IPS-20b (cell line): ENCODE data around the gene TXNL4A.
"Not testable (repeated sequence)": the region's sequence is repeated elsewhere in the genome, so short reads cannot be mapped to it uniquely, and the experiment has no call there.

Source experiments
- H3K27ac ChIP-seq: one replicate; pipeline ENCODE4 v1.5.1; 2013; ENCODE audit warnings: low read length
- H3K27me3 ChIP-seq: 2 replicates; pipeline ENCODE4 v1.6.1; 2013; ENCODE audit warnings: mild to moderate bottlenecking, low read length, inconsistent platforms; ENCODE audit not compliant: insufficient read depth
- H3K36me3 ChIP-seq: 2 replicates; pipeline ENCODE4 v1.6.1; 2013; ENCODE audit warnings: low read depth, mild to moderate bottlenecking, inconsistent platforms, low read length, moderate library complexity; ENCODE audit not compliant: insufficient read depth
- H3K4me1 ChIP-seq: 2 replicates; pipeline ENCODE4 v1.6.1; 2013; ENCODE audit warnings: mild to moderate bottlenecking, control low read depth, inconsistent platforms, low read length, moderate library complexity; ENCODE audit not compliant: insufficient read depth
- H3K4me3 ChIP-seq: 2 replicates; pipeline ENCODE4 v1.5.1; 2013; ENCODE audit warnings: mild to moderate bottlenecking, low read length, inconsistent platforms
- H3K9ac ChIP-seq: 2 replicates; pipeline ENCODE4 v1.6.1; 2013; ENCODE audit warnings: low read depth, mild to moderate bottlenecking, inconsistent platforms, low read length, moderate library complexity
- H3K9me3 ChIP-seq: 2 replicates; pipeline ENCODE4 v1.6.1; 2013; ENCODE audit warnings: mild to moderate bottlenecking, low read depth, low read length, inconsistent platforms; ENCODE audit not compliant: insufficient read depth

Gene TXNL4A

DNA sequence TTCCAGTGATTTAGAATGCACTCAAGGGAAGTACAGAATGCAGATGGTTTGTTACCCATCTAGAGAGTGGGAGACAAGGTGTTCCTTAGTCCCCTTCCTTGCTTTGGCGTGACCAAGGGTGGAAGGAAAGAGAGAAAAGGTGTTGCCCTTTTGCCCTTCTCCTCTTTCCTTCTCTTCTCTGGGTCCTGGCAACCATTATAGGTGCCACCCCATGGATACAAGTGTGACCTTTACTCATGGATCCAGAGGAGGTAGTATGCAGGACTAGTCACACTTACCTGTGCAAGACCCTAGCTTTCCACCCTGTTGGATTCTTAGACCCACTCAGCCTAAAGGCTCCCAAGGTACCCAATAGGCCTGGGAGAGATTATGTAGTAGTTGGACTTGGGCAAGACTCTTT, 34.2 kb upstream of the TXNL4A start:
- Histone ChIP-seq H3K9me3 (peaks cover 79% of the 10 kb centered on the region), H3K4me1 (no peaks in the 10 kb centered on the region), H3K27me3 (no peaks in the 10 kb centered on the region), H3K27ac (no peak overlapping the region), H3K4me3 (no peak overlapping the region; the same call in 1 of the 2 replicates), H3K9ac (no peak overlapping the region), H3K36me3 (no peaks in the 10 kb centered on the region)

- Histone ChIP-seq H3K9me3 (peaks cover 35% of the 10 kb centered on the region), H3K36me3 (no peaks in the 10 kb centered on the region), H3K27ac (no peak overlapping the region), H3K9ac (no peak overlapping the region), H3K27me3 (no peaks in the 10 kb centered on the region), H3K4me1 (no peaks in the 10 kb centered on the region), H3K4me3 (no peak overlapping the region)
Observed at GRCh38 chr18:80012714-80013113, 24.4 kb upstream of the TXNL4A start.

GRCh38 chr18:80011496-80012137, 23.3 kb upstream of the TXNL4A start:
- H3K4me1 ChIP-seq, H3K4me3 ChIP-seq, H3K27ac ChIP-seq, H3K9ac ChIP-seq, H3K27me3 ChIP-seq, H3K36me3 ChIP-seq: not testable (repeated sequence)
- peaks cover 35% of the 10 kb centered on the region for H3K9me3 ChIP-seq

DNA sequence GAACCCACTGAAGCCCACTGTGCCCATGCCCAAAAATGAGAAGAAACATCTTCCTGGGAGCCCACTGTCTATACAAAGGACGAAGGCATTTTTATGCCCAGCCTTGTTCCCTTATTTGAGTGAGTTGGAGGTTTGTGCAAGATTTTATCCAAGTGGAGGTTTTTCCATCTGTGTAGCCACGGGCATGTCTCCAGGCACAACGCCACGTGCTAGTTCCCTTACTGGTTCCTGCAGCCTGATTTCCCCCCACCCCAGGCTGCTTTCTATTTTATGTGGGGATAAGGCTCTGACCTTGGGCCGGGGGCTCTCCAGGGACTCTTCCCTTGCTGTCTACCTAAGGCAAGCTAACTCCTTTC, 22.2 kb upstream of the TXNL4A start:
- Histone ChIP-seq H3K9me3 (peaks cover 35% of the 10 kb centered on the region), H3K4me3 (no peak overlapping the region), H3K27ac (no peak overlapping the region), H3K36me3 (no peaks in the 10 kb centered on the region), H3K9ac (no peak overlapping the region), H3K27me3 (no peaks in the 10 kb centered on the region), H3K4me1 (peaks cover 3% of the 10 kb centered on the region; the same call in 1 of the 2 replicates)

GRCh38 chr18:80009661-80010550, 21.5 kb upstream of the TXNL4A start:
- Histone ChIP-seq H3K9me3 (peaks cover 35% of the 10 kb centered on the region), H3K4me1 (peaks cover 3% of the 10 kb centered on the region; the same call in 1 of the 2 replicates), H3K9ac (no peak overlapping the region), H3K27me3 (no peaks in the 10 kb centered on the region), H3K27ac (no peak overlapping the region), H3K36me3 (no peaks in the 10 kb centered on the region), H3K4me3 (no peak overlapping the region)

- Histone ChIP-seq H3K27ac (no peak overlapping the region), H3K4me3 (no peak overlapping the region), H3K36me3 (no peaks in the 10 kb centered on the region), H3K27me3 (no peaks in the 10 kb centered on the region), H3K4me1 (peaks cover 3% of the 10 kb centered on the region; the same call in 1 of the 2 replicates), H3K9me3 (peaks cover 28% of the 10 kb centered on the region), H3K9ac (peak overlapping the region; percentile 73; the same call in 1 of the 2 replicates)
Observed at GRCh38 chr18:80006724-80007123, 18.4 kb upstream of the TXNL4A start.

DNA sequence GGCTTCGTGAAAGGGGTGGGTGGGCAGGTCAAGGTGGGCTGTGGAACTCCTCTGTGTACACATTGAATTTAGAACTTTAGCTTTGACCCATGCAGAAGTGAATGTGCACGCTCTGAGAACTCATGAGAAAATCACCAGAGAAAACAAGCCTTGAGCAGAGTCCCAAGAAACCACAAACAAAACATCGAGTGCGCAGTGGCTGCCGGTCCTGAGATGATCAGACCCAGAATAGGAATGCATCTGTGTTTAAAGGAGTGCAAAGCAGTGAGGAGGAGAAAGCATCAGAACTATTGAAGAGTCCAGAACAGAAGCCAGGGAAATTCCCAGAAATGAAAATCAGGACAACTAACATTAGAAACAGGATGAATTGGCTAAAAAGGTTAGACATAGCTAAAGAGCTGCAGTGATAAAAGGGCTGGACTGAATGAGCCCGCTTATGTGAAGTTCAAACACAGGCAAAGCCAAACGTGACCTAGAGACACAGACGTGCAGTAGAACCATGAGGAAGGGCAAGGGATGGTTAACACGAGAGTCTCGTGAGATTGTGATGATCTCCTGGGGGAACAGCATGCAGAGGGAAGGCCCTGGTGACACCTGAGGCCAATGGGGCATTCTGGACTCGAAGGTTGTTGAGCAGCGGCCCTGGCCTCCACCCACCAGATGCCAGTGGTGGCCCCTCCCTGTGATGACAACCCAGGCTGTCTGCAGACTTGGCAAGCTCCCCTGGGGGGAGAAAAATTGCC, 16.4 kb upstream of the TXNL4A start:
- Histone ChIP-seq H3K27ac (no peak overlapping the region), H3K9ac (no peak overlapping the region), H3K27me3 (no peaks in the 10 kb centered on the region), H3K4me3 (no peak overlapping the region), H3K9me3 (peaks cover 30% of the 10 kb centered on the region), H3K36me3 (no peaks in the 10 kb centered on the region), H3K4me1 (peaks cover 3% of the 10 kb centered on the region; the same call in 1 of the 2 replicates)

- Histone ChIP-seq H3K4me3 (no peak overlapping the region), H3K4me1 (peaks cover 3% of the 10 kb centered on the region; the same call in 1 of the 2 replicates), H3K9me3 (peaks cover 21% of the 10 kb centered on the region), H3K36me3 (no peaks in the 10 kb centered on the region), H3K9ac (no peak overlapping the region), H3K27ac (no peak overlapping the region), H3K27me3 (no peaks in the 10 kb centered on the region)
Observed at GRCh38 chr18:80002468-80002867, 14.1 kb upstream of the TXNL4A start.

DNA sequence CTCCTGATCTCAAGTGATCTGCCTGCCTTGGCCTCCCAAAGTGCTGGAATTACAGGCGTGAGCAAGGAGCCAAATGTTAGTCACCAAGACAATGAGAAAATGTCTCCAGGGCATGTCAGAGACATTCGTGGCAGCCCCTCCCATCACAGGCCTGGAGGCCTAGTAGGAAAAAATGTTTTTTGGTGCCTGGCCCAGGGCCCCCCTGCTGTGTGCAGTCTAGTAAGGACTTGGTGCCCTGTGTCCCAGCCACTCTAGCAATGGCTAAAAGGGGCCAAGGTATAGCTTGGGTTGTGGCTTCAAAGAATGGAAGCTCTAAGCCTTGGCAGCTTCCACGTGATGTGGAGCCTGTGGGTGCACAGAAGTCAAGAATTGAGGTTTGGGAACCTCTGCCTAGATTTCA, 12.5 kb upstream of the TXNL4A start:
- Histone ChIP-seq H3K27ac (no peak overlapping the region), H3K27me3 (no peaks in the 10 kb centered on the region), H3K4me1 (no peaks in the 10 kb centered on the region), H3K36me3 (no peaks in the 10 kb centered on the region), H3K9ac (no peak overlapping the region), H3K9me3 (peaks cover 21% of the 10 kb centered on the region), H3K4me3 (no peak overlapping the region)

GRCh38 chr18:79999701-80000100, 11.3 kb upstream of the TXNL4A start:
- H3K9me3 ChIP-seq = peaks cover 21% of the 10 kb centered on the region
- not testable (repeated sequence) for H3K27me3 ChIP-seq, H3K27ac ChIP-seq, H3K9ac ChIP-seq, H3K36me3 ChIP-seq, H3K4me1 ChIP-seq, H3K4me3 ChIP-seq

- Histone ChIP-seq H3K36me3 (peaks cover 2% of the 10 kb centered on the region; the same call in 1 of the 2 replicates), H3K4me1 (peaks cover 16% of the 10 kb centered on the region), H3K9ac (no peak overlapping the region), H3K27ac (no peak overlapping the region), H3K9me3 (no peaks in the 10 kb centered on the region), H3K4me3 (no peak overlapping the region), H3K27me3 (no peaks in the 10 kb centered on the region)
Observed at GRCh38 chr18:79991494-79991893, 3.1 kb upstream of the TXNL4A start.
